Effector memory CD8-positive, alpha-beta T cell (primary cell): Measurements from ENCODE around the gene PDE6A.
"Not testable (repeated sequence)": the region's sequence is repeated elsewhere in the genome, so short reads cannot be mapped to it uniquely, and the experiment has no call there.

Experiments
- ATAC-seq: fragments of 150-1000 bp; cut with Tn5 transposase; replicated peaks from 2 replicates; pipeline ENCODE4 v1.10.0; 2021; ENCODE audit warnings: mild to moderate bottlenecking, moderate library complexity
- DNase-seq, 3 experiments: peaks; one replicate each; pipeline ENCODE4 v3.0.0; 2021
- H3K27ac Mint-ChIP-seq, 2 donors: one replicate each; pipeline ENCODE4 v1.8.0; 2022; ENCODE audit warnings: mild to moderate bottlenecking in 2 of 2, mixed read lengths in 2 of 2, moderate library complexity in 2 of 2
- H3K27me3 Mint-ChIP-seq, 2 donors: one replicate each; pipeline ENCODE4 v1.8.0; 2022; ENCODE audit warnings: mixed read lengths in 2 of 2
- H3K36me3 Mint-ChIP-seq: one replicate; pipeline ENCODE4 v1.8.0; 2022; ENCODE audit warnings: mild to moderate bottlenecking, moderate library complexity, mixed read lengths; ENCODE audit not compliant: insufficient read depth
- H3K4me1 Mint-ChIP-seq, 2 donors: one replicate each; pipeline ENCODE4 v1.8.0; 2022; ENCODE audit warnings: low read depth in 2 of 2, mixed read lengths in 2 of 2
- H3K4me3 Mint-ChIP-seq, 2 donors: one replicate each; pipeline ENCODE4 v1.8.0; 2022; ENCODE audit warnings: mild to moderate bottlenecking in 2 of 2, mixed read lengths in 2 of 2, moderate library complexity in 2 of 2
- H3K9me3 Mint-ChIP-seq, 2 donors: one replicate each; pipeline ENCODE4 v1.8.0; 2022; ENCODE audit warnings: mixed read lengths in 2 of 2

PDE6A gene

GRCh38 chr5:149961186-149961685, 16.6 kb upstream of the PDE6A start:
- ATAC-seq (no peak), DNase-seq (peak in 1 of 3 experiments; percentile 6)
- Mint-ChIP-seq H3K9me3 (no peaks in the 10 kb centered on the region), H3K27ac (peak overlapping the region; percentile 93 to 94), H3K4me3 (peak overlapping the region; percentile 90 to 91), H3K27me3 (no peaks in the 10 kb centered on the region), H3K4me1 (peaks cover 25 to 28% of the 10 kb centered on the region in 2 donors), H3K36me3 (peaks cover 3% of the 10 kb centered on the region)

- peak within 1 kb of the TSS; percentile 90 to 91 for H3K4me3 Mint-ChIP-seq
- DNase-seq = peak; percentile 88 to 89 (median 89)
- no peaks in the 10 kb centered on the region for H3K9me3 Mint-ChIP-seq
- peaks cover 25 to 28% of the 10 kb centered on the region in 2 donors for H3K4me1 Mint-ChIP-seq
- peak; percentile 97 for ATAC-seq
- no peaks in the 10 kb centered on the region for H3K27me3 Mint-ChIP-seq
- H3K27ac Mint-ChIP-seq = peak within 1 kb of the TSS; percentile 93 to 94
- peaks cover 3% of the 10 kb centered on the region for H3K36me3 Mint-ChIP-seq
Measured at GRCh38 chr5:149960272-149961185, 15.9 kb upstream of the PDE6A start, which contains the start of gene SLC26A2. Gene SLC26A2 (plus strand): TSS chr5:149960758. CDS start chr5:149977653, 16,895 bp downstream.

- peak overlapping the region; percentile 90 to 91 for H3K4me3 Mint-ChIP-seq
- no peaks in the 10 kb centered on the region for H3K27me3 Mint-ChIP-seq
- DNase-seq (peak; percentile 5 to 14 (median 6)), ATAC-seq (peak; percentile 1)
- H3K4me1 Mint-ChIP-seq = peaks cover 25 to 28% of the 10 kb centered on the region in 2 donors
- H3K9me3 Mint-ChIP-seq = no peaks in the 10 kb centered on the region
- H3K36me3 Mint-ChIP-seq = peaks cover 3% of the 10 kb centered on the region
- H3K27ac Mint-ChIP-seq = peak overlapping the region; percentile 93 to 94
Measured at GRCh38 chr5:149959406-149960236, 15.0 kb upstream of the PDE6A start.

- no peak overlapping the region for H3K27ac Mint-ChIP-seq
- no peaks in the 10 kb centered on the region for H3K9me3 Mint-ChIP-seq
- no peak overlapping the region for H3K4me3 Mint-ChIP-seq
- H3K27me3 Mint-ChIP-seq = no peaks in the 10 kb centered on the region
- DNase-seq (no peak), ATAC-seq (no peak)
- peaks cover 3% of the 10 kb centered on the region for H3K36me3 Mint-ChIP-seq
- H3K4me1 Mint-ChIP-seq = peaks cover 25 to 28% of the 10 kb centered on the region in 2 donors
Measured at GRCh38 chr5:149957855-149958254, 13.3 kb upstream of the PDE6A start.

- Mint-ChIP-seq H3K27me3 (peaks cover 4% of the 10 kb centered on the region in 2 donors), H3K9me3 (no peaks in the 10 kb centered on the region), H3K4me3 (no peak overlapping the region), H3K27ac (no peak overlapping the region), H3K36me3 (peaks cover 3% of the 10 kb centered on the region), H3K4me1 (peaks cover 20 to 22% of the 10 kb centered on the region in 2 donors)
- no peak for ATAC-seq
- no peak for DNase-seq
Measured at GRCh38 chr5:149956685-149957084, 12.1 kb upstream of the PDE6A start.

- no peak overlapping the region for H3K4me3 Mint-ChIP-seq
- peaks cover 6 to 9% of the 10 kb centered on the region in 2 donors for H3K4me1 Mint-ChIP-seq
- peaks cover 10 to 18% of the 10 kb centered on the region in 2 donors for H3K27me3 Mint-ChIP-seq
- no peaks in the 10 kb centered on the region for H3K9me3 Mint-ChIP-seq
- DNase-seq (no peak), ATAC-seq (no peak)
- no peaks in the 10 kb centered on the region for H3K36me3 Mint-ChIP-seq
- no peak overlapping the region for H3K27ac Mint-ChIP-seq
Measured at GRCh38 chr5:149954798-149955197, 10.2 kb upstream of the PDE6A start.

- Mint-ChIP-seq H3K27ac (no peak overlapping the region), H3K9me3 (no peaks in the 10 kb centered on the region), H3K4me3 (no peak overlapping the region), H3K27me3 (peaks cover 22 to 30% of the 10 kb centered on the region in 2 donors), H3K36me3 (no peaks in the 10 kb centered on the region), H3K4me1 (no peaks in the 10 kb centered on the region)
- ATAC-seq (no peak), DNase-seq (no peak)
Measured at GRCh38 chr5:149953436-149954121, 9.0 kb upstream of the PDE6A start.

GRCh38 chr5:149951138-149951749, 6.7 kb upstream of the PDE6A start:
- DNase-seq (no peak), ATAC-seq (no peak)
- Mint-ChIP-seq H3K27me3 (peaks cover 35 to 49% of the 10 kb centered on the region in 2 donors), H3K4me3 (no peak overlapping the region), H3K9me3 (no peaks in the 10 kb centered on the region), H3K27ac (no peak overlapping the region), H3K4me1 (no peaks in the 10 kb centered on the region), H3K36me3 (no peaks in the 10 kb centered on the region)

GRCh38 chr5:149948993-149949392, 4.4 kb upstream of the PDE6A start:
- no peak overlapping the region for H3K27ac Mint-ChIP-seq
- peaks cover 35 to 61% of the 10 kb centered on the region in 2 donors for H3K27me3 Mint-ChIP-seq
- no peaks in the 10 kb centered on the region for H3K36me3 Mint-ChIP-seq
- ATAC-seq (no peak), DNase-seq (no peak)
- no peaks in the 10 kb centered on the region for H3K9me3 Mint-ChIP-seq
- no peak overlapping the region for H3K4me3 Mint-ChIP-seq
- no peaks in the 10 kb centered on the region for H3K4me1 Mint-ChIP-seq

GRCh38 chr5:149946118-149946517, 1.5 kb upstream of the PDE6A start:
- no peaks in the 10 kb centered on the region for H3K9me3 Mint-ChIP-seq
- ATAC-seq (no peak), DNase-seq (no peak)
- H3K4me1 Mint-ChIP-seq = no peaks in the 10 kb centered on the region
- no peak overlapping the region for H3K4me3 Mint-ChIP-seq
- H3K27me3 Mint-ChIP-seq = peaks cover 33 to 54% of the 10 kb centered on the region in 2 donors
- no peaks in the 10 kb centered on the region for H3K36me3 Mint-ChIP-seq
- H3K27ac Mint-ChIP-seq = no peak overlapping the region

GRCh38 chr5:149943177-149943949, 1.2 kb downstream of the PDE6A start:
- not testable (repeated sequence) for DNase-seq, H3K36me3 Mint-ChIP-seq, H3K9me3 Mint-ChIP-seq, H3K4me3 Mint-ChIP-seq, H3K4me1 Mint-ChIP-seq, ATAC-seq, H3K27ac Mint-ChIP-seq
- peaks cover 17 to 30% of the 10 kb centered on the region in 2 donors for H3K27me3 Mint-ChIP-seq

GRCh38 chr5:149942741-149943169, 1.8 kb downstream of the PDE6A start:
- not testable (repeated sequence) for H3K27ac Mint-ChIP-seq, H3K36me3 Mint-ChIP-seq, H3K9me3 Mint-ChIP-seq, H3K4me3 Mint-ChIP-seq, H3K4me1 Mint-ChIP-seq, ATAC-seq, DNase-seq
- peaks cover 14 to 29% of the 10 kb centered on the region in 2 donors for H3K27me3 Mint-ChIP-seq
